NK-92 (cell line): Measurements from ENCODE around the gene CCSER1.
"Not testable (repeated sequence)": the region's sequence is repeated elsewhere in the genome, so short reads cannot be mapped to it uniquely, and the experiment has no call there.

Experiments
- DNase-seq: peaks from one replicate; lab custom pipeline; 2025; ENCODE audit not compliant: unreplicated experiment; lab: John Stamatoyannopoulos, UW

The CCSER1 gene

DNA sequence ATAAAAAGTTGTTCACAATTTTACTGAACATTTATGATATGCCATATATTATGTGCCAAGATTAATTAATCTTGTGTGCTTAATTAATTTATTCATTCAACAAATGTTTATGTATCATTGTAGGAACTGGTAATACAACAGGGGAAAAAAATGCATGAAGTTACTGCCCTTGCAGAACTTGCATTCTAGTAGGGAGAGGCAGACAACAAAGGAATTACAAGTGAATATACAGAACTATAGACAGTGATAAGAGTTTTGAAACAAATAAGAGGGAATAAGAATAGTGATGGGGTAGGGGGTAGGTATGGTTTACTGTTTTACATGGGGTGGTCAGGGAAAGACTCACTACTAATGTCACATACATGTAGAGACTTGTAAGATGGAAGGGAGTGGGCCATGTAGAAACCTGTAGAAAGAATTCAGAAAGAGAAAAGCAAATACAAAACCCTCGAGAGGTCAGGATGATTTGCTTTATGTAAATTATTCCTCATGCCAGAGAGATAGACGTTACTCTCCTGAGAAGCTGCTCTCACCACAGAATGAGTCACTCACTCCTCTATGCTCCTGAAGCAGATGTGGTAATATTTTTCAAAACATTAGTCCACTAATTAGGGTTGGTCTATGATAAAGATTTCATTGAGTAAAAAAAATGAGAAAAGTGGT, 1321.6 kb downstream of the CCSER1 start:
- DNase-seq: no peak

DNA sequence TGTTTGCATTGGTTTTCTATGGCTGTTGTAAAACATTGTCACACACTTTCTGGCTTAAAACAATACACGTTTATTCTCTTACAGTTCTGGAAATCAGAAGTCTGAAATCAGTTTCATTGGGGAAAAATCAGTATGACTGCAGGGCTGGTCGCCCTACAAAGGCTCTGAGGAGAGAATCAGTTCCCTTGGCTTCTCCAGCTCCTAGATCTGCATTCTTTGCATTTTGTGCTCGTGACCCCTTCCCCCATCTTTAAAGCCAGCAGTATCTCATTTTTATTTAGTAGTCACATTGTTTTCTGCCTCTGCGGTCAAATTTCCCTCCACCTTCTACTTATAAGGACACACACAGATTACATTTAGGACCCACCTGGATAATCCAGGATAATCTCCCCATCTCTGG, 1326.9 kb downstream of the CCSER1 start:
- DNase-seq: no peak

DNA sequence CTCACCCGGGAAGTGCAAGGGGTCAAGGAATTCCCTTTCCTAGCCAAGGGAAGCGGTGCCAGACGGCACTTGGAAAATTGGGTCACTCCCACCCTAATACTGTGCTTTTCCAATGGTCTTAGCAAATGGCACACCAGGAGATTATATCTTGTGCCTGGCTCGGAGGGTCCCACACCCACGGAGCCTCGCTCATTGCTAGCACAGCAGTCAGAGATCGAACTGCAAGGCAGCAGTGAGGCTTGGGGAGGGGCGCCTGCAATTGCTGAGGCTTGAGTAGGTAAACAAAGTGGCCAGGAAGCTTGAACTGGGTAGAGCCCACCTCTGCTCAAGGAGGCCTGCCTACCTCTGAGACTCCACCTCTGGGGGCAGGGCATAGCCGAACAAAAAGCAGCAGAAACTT, 1335.4 kb downstream of the CCSER1 start:
- not testable (repeated sequence) for DNase-seq

DNA sequence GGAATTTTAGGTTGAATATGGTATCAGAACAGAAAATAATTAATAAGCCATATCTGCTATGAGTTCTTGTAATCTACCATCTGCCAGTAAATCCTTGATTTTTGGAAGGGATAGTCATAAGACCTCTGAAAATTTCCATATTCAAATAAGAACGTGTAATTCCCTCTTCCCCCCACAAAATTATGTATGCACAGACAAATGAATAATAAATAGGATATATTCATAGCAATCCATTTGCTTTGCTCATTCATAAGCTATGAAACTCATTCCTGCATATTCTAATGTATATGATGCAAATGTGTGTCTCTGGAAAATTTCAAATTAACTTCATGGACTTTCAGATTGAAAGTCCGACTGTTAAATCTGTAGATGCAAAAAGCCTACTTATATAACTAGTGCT, 1343.5 kb downstream of the CCSER1 start:
- no peak for DNase-seq

DNA sequence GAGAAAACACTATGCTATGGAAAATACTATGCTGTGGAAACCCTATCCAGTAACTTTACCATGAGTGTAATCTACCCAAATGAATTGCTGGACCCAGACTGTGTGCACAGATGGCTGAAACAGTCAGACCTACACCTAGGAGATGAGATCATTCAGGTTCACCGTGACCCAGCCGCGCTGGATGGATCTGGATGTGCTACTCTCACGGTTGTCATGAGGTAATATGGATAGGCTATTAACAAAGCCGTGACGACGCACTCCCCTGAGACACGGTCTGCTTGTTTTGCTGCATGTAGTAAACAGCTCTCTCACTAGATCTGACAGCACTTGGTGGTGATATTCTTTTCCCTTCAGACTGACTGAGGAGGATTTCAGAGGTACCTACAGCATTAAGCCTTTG, 1344.1 kb downstream of the CCSER1 start:
- DNase-seq: no peak

DNA sequence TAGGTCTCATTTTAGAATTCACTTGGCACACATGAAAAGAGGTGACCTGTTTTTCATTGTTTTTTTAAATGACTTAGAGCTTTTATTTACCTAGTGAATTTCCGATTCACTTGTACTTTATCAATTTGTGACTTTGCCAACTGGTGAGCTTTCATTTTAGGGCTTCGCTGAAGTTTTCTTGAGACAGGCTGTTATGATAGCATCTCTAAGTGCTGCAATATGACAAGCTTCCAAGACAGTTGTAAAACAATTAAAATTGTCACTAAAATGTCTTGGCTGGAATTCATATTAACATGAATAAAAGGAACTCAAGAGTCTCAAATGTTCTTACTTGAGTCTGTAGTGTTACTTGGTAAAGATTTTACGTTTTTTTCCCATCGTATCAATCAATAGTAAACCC, 1344.9 kb downstream of the CCSER1 start:
- no peak for DNase-seq

DNA sequence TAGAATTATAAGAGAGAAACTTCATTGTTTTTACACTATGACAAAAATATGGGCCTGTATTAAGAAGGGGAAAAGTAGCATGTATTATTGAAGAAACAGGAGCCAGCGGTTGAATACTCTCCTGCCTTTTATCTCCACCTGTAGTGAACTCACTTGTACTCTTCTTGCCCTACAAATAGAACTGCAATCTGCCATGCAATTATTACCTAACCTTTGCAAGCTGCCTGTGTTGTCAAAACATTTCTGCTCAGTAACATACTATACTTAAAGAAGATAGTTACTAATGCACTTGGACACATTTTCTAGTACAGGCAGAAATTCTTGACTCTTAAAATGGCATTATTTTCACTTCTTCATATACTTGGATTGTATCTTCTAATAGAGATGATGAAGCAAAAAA, 1358.2 kb downstream of the CCSER1 start:
- no peak for DNase-seq

DNA sequence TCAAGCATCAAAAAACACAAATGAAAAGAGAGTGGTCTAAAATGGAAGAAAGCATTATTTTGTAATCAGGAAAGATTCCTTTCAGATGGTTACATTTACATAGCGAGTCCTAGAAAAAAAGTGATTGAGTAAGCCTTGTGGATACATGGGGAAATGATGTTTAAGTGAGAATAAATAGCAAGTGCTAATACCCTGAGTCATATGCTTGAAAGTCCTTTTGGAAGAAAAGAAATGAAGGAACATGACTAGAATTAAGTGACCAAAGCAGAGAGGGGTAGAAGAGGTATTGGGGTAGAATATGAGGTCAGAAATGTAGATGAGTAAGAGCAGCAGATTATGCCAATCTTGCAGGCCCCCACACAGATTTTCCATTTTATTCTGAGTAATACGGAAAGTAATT, 1361.8 kb downstream of the CCSER1 start:
- no peak for DNase-seq

DNA sequence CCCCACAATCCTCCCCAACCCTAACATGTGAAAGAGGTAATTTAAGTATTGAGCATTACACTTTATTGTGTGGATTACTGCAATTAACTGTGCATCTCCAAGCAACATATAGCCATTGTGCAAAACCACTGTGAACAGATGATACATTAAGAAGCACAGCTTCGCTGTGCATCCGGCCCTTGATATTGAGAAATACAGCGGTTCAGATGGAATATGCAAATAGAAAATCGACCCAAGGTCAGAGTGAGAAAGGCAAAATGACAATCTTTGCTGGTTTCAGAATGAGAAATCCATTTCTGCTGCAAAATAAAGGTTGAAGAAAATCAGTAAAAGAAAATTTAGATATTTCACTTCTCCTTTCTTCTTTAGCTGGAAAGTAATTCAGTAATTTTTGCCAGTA, 1370.7 kb downstream of the CCSER1 start:
- no peak for DNase-seq

DNA sequence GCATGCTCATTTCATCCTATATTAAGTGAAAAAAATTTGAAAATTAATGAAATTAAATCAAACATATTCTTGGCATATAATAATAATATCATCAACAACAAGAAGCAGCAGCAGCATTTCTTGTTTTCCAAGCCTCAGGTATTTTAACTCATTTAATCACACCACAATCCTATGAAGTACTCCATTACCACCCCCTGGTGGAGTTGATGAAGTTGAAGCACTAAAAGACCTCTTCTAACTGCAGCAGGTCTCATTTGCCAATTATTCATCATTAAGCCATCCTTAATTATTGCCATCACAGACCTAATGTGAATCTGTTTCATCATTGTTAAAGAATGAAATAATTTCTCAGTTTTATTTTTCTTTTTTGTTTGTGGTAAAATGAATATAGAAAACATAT, 1375.2 kb downstream of the CCSER1 start:
- DNase-seq: no peak

DNA sequence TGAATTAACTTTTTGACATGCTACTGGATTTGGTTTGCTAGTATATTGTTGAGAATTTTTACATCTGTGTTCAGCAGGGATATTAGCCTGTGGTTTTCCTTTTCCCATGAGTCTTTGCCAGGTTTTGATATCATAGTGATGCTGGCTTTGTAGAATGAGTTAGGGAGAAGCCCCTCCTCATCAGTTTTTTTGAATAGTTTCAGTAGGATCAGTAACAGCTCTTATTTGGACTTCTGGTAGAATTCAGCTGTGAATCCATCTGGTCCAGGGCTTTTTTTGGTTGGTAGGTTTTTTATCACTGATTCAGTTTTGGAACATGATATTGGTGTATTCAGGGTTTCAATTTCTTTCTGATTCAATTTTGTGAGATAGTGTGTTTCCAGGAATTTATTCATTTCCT, 1386.1 kb downstream of the CCSER1 start:
- no peak for DNase-seq

DNA sequence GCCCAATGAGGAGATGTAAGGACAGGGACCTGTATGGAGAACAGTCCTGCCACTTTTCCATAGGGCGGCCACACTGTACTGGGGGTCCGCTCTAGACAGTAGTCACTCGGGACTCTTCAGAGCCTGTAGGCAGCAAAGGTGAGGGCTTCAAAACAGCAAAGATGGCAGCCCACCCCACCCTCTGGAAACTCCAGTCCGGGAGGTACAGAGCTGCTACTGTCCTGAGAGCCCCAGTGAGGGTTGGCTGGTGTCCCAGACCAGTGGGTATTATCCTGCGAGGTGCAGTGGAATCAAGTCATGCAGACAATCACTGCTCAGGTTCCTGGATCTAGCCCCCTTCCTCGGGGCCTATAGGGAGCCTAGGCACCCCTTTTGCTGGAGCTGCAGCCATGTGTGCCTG, 1392.0 kb downstream of the CCSER1 start:
- DNase-seq: no peak

DNA sequence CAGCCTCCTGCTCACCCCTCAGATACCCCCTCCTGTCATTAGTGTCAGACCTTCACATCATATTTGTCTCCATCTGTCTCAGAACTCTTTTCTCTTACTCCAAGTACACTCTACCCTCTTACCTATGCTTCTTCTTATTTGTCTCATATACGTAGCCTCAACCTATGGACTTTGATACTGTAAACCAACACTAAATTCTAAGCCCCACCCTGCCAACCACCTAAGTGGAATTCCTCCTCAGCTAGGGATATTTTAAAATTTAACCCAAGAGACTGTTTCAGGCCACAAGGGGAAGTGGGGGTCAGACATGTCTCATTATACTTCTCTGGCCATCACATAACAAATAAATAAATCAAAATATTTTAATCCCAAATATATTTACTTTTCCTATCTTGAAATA, 1398.4 kb downstream of the CCSER1 start:
- DNase-seq: no peak

DNA sequence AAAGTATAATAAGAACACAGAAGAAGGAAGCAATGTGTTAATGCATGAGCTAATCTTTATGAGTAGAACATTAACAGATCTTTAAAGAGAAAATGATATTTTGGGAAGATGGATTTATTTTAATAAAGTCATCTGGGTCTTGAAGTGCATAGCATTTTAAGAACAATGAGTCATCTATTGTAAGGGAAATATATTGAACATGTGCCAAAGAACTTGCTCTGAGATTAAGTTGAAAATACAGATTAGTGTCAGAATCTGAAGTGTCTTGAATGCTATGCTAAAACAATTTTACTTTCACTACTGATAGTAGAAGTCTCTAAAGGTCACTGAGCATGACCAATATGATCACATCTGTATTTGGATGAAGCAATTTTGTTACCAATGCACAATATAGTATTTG, 1399.9 kb downstream of the CCSER1 start:
- no peak for DNase-seq

DNA sequence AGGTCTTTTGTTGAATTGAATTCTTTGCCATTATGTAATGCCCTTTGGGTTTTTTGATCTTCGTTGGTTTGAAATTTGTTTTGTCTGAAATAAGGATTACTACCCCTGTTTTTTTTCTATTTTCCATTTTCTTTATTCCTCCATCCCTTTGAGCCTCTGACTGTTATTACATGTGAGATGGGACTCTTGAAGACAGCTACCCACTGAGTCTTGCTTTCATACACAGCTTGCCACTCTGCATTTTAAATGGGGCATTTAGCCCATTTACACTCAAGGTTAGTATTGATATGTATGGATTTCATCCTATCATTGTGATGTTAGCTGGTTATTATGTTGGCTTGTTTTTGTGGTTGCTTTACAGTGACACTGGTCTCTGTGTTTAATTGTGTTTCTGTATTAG, 1440.4 kb downstream of the CCSER1 start:
- DNase-seq: no peak

DNA sequence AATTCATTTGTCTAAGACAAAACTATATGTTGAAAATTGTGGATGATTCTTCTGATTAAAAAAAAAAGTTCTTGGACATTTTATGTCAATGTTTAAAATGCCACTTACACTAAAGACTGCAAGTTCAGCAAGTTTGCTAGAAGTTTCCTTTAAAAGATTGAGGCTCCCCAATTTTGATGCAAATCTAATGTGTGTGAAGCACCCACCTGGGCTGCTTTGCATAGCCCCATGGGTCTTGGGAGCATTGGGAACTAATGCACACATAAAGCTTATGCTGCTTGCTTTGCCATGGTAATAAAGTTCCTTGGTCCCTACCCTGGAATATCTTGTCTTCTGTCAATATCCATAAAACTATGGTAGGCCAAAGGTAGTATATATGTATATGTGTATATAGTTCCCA, 1450.7 kb downstream of the CCSER1 start:
- no peak for DNase-seq

DNA sequence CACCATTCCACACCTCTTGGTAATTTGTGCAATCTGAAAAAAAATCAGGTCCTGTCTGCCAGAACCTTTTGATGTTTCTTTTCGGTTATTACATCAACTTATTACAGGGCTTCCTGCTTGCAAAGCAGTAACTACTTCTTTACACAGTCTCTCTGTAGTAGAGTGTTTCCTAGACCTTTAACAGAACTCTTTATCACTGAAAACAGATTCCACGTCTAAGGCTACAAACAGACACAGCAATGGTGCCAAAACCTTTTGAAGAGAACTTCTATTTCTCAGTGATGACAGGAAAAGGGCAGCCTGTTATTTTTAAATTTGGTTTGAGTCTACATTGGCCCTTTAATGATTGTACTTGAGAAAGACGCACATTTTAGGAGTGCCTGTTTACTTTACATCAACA, 1463.1 kb downstream of the CCSER1 start:
- no peak for DNase-seq

DNA sequence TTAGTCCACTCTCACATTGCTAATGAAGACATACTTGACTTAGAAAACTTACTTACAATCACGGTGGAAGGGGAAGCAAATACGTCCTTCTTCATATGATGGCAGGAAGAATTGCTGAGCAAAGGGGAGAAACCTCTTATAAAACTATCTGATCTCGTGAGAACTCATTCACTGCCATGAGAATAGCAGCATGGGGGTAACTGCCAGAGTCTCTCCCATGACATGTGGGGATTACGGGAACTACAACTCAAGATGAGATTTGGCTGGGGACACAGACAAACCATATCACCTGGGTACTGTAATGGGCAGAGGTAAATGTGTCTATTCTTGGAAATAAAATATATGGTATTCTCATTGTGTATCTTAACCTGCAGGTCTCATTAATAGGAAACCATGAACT, 1464.9 kb downstream of the CCSER1 start:
- no peak for DNase-seq

DNA sequence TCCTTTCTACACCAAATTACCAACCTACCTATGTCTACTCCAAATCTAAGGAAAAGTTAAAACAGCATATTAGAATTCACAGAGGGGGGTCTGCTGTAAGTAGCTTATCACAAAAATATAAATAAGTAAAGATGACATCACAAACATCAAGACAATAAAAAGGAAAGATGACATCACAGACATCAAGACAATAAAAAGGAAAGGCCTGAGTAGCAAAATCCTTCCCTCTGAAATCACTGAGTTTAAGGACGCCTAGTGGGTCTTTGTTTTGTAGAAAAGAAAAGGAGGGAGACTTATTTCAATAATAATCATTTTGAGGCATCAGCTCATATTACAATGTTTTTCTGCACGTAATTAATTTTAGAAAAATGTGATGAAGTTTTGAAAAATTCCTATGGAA, 1469.5 kb downstream of the CCSER1 start:
- DNase-seq: no peak

DNA sequence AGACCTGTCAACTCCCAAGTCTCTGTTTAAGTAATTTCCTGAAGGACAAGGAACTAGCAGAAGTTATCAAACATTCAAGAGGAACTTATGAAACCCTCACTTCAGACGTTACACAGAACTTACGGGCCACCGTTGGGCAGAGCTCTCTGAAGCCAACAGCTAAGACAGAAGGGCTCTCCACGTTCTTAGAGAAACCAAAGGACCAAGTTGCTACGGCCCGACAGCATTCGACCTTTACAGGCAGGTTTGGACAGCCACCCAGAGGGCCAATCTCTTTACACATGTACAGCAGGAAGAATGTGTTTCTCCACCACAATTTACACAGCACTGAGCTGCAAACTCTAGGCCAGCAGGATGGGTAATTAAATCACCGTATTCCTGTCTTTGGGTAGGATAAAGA, 1471.5 kb downstream of the CCSER1 start:
- no peak for DNase-seq

DNA sequence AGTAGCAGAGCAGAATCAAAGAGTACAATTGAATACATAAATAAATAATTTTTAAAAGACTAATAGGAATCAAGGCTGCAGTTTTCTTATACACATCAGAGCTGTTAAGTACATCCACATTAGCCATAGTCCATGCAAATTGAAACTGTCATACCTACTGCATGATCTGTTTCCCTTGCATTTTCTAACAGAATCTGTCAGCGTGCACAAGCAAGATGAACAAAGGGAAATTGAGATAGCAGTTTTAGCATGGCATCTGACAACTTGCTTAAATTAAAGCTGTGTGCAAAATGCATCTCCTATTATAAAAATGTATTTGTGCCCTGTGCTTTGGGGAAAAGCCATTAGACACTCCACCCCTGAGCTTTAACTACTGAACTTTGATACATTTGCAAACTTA, 1473.1 kb downstream of the CCSER1 start:
- no peak for DNase-seq

DNA sequence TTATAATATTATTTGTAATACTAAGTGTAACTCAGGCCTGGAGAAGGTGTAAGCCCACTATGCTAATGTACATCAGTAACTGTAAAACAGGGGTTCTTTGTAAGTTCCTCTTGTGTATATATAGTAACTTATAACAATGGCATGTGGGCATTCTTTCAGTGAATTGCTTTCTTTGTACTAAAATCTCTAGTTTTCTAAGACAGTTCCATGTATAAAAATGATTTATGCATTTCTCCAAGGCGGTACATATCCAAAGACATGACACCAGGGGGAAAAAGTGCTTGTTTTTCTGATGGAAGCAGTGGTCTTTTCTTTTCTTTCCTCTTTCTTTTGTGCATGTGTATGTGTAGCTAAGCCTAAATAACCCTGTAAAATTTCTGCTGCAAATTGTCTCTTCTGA, 1474.2 kb downstream of the CCSER1 start:
- no peak for DNase-seq

DNA sequence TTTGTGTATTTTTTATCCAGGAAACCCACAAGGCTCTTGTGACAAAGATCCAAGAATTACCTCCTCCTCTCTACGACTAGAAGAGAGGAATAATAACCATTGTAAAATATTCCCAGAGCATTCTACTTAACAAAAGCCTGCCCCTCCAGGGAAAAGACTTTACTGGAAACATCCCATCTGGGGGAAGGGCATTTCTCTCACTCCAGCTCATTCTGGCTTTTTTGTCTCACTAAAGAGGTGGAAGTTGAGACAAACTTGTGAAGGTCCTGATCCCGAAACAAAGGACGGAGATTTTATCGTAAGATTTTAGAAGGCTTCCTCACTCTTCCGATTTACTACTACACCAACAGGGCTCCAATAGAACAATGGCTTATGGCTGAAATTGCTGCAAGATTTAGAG, 1484.6 kb downstream of the CCSER1 start:
- DNase-seq: no peak

DNA sequence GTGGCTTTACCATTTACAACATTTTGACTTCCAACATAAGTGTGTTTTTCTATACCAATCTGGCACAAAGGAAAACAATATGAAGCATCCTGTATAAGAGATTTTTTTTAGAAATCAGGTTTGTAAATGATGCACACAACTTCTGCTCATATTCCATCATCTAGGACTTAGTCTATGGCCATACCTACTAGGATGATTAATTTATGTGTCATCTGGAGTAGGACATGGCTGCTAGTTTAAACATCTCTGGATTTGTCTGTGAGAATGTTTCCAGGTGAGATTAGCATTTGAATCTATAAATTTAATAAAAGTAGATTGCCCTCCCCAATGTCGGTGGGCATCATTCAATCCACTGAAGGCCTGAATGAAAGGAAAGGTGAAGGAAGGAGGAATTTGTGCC, 1493.8 kb downstream of the CCSER1 start:
- no peak for DNase-seq
